Mesenchymal stem cell (in vitro differentiated cells and primary cell): ENCODE data around the gene SH3GL3.

ENCODE experiments used
- DNase-seq: peaks from one replicate; pipeline ENCODE4 v3.0.0-alpha.2; 2013
- H2AFZ ChIP-seq: one replicate; pipeline ENCODE4 v1.6.1; 2013; ENCODE audit warnings: low read depth, mild to moderate bottlenecking, control low read depth, inconsistent platforms, low read length, moderate library complexity
- H2AK5ac ChIP-seq: 2 replicates; pipeline ENCODE4 v1.6.1; 2013; ENCODE audit warnings: low read length, moderate library complexity, mild to moderate bottlenecking, inconsistent platforms; ENCODE audit not compliant: severe bottlenecking
- H2BK120ac ChIP-seq: one replicate; pipeline ENCODE4 v1.6.1; 2013; ENCODE audit warnings: low read depth, mild to moderate bottlenecking, inconsistent platforms, low read length, moderate library complexity
- H2BK12ac ChIP-seq, 2 experiments: one replicate each; pipeline ENCODE4 v1.6.1; 2013; ENCODE audit warnings: inconsistent platforms in 2 of 2, low read length in 2 of 2, mild to moderate bottlenecking in 2 of 2, moderate library complexity in 2 of 2, control low read depth in 1 of 2
- H2BK15ac ChIP-seq: one replicate; pipeline ENCODE4 v1.6.1; 2013; ENCODE audit warnings: mild to moderate bottlenecking, low read depth, inconsistent platforms; ENCODE audit not compliant: poor library complexity, severe bottlenecking
- H2BK5ac ChIP-seq: 2 replicates; pipeline ENCODE4 v1.6.1; 2013; ENCODE audit warnings: low read depth, mild to moderate bottlenecking, low read length, control low read depth, inconsistent platforms; ENCODE audit not compliant: poor library complexity, severe bottlenecking
- H3K14ac ChIP-seq, 2 experiments: one replicate each; pipeline ENCODE4 v1.6.1; 2013; ENCODE audit warnings: inconsistent platforms in 2 of 2, low read length in 2 of 2, control low read depth in 1 of 2, mild to moderate bottlenecking in 1 of 2, moderate library complexity in 1 of 2
- H3K18ac ChIP-seq, 2 experiments: one replicate each; pipeline ENCODE4 v1.6.1; 2013; ENCODE audit warnings: inconsistent platforms in 2 of 2, low read length in 2 of 2, control low read depth in 1 of 2, low read depth in 1 of 2, mild to moderate bottlenecking in 1 of 2
- H3K23ac ChIP-seq, 2 experiments: one replicate each; pipeline ENCODE4 v1.6.1; 2013; ENCODE audit warnings: inconsistent platforms in 2 of 2, low read length in 2 of 2, mild to moderate bottlenecking in 2 of 2, moderate library complexity in 2 of 2, control low read depth in 1 of 2
- H3K27ac ChIP-seq: 2 replicates; pipeline ENCODE4 v1.5.1; 2013; ENCODE audit warnings: mild to moderate bottlenecking, moderate library complexity, low read length, control low read depth, inconsistent platforms; ENCODE audit not compliant: poor library complexity, severe bottlenecking
- H3K27me3 ChIP-seq, 2 experiments: 2 replicates each; pipeline versions ENCODE4 v1.6.1 to v1.7.0; 2013; ENCODE audit warnings: low read length in 2 of 2, mild to moderate bottlenecking in 2 of 2, moderate library complexity in 2 of 2, control low read depth in 1 of 2, inconsistent platforms in 1 of 2; ENCODE audit not compliant: control insufficient read depth in 1 of 2, insufficient read depth in 1 of 2
- H3K36me3 ChIP-seq, 2 experiments: 2 replicates each; pipeline versions ENCODE4 v1.6.1 to v1.7.0; 2013; ENCODE audit warnings: low read length in 2 of 2, control low read depth in 1 of 2, inconsistent platforms in 1 of 2, low read depth in 1 of 2, mild to moderate bottlenecking in 1 of 2; ENCODE audit not compliant: insufficient read depth in 2 of 2, control insufficient read depth in 1 of 2
- H3K4ac ChIP-seq, 2 experiments: one replicate each; pipeline ENCODE4 v1.6.1; 2013; ENCODE audit warnings: inconsistent platforms in 2 of 2, low read length in 2 of 2, mild to moderate bottlenecking in 2 of 2, moderate library complexity in 2 of 2, control low read depth in 1 of 2, low read depth in 1 of 2
- H3K4me1 ChIP-seq: 2 replicates; pipeline ENCODE4 v1.6.1; 2013; ENCODE audit warnings: low read depth, low read length, control low read depth; ENCODE audit not compliant: control insufficient read depth, insufficient read depth
- H3K4me2 ChIP-seq: 2 replicates; pipeline ENCODE4 v1.6.1; 2013; ENCODE audit warnings: low read length, mild to moderate bottlenecking, inconsistent platforms; ENCODE audit not compliant: poor library complexity, severe bottlenecking
- H3K4me3 ChIP-seq, 2 experiments: 2 replicates each; pipeline versions ENCODE4 v1.5.1 to v1.7.0; 2013; ENCODE audit warnings: low read length in 2 of 2, mild to moderate bottlenecking in 2 of 2, control low read depth in 1 of 2, low read depth in 1 of 2; ENCODE audit not compliant: insufficient read depth in 1 of 2
- H3K79me1 ChIP-seq: replicated peaks from 2 replicates; pipeline ENCODE4 v1.6.1; 2013; ENCODE audit warnings: mild to moderate bottlenecking, control low read depth, low read length, inconsistent platforms; ENCODE audit not compliant: poor library complexity, severe bottlenecking
- H3K9ac ChIP-seq: 2 replicates; pipeline ENCODE4 v1.7.0; 2013; ENCODE audit warnings: mild to moderate bottlenecking, low read length, moderate library complexity
- H3K9me3 ChIP-seq: 2 replicates; pipeline ENCODE4 v1.7.0; 2013; ENCODE audit warnings: mild to moderate bottlenecking, low read length; ENCODE audit not compliant: control insufficient read depth
- H4K8ac ChIP-seq: one replicate; pipeline ENCODE4 v1.6.1; 2013; ENCODE audit warnings: inconsistent platforms, mild to moderate bottlenecking, low read length, moderate library complexity
- H4K91ac ChIP-seq: one replicate; pipeline ENCODE4 v1.6.1; 2013; ENCODE audit warnings: mild to moderate bottlenecking, low read length, inconsistent platforms
- WGBS: methylation state at CpG from one replicate; pipeline ENCODE4 v1.1.7; 2013; ENCODE audit warnings: mixed read lengths; 5-methylcytosine and 5-hydroxymethylcytosine counted together

SH3GL3 gene

GRCh38 chr15:83658430-83659416 is 211.6 kb downstream of the SH3GL3 start:
- Histone ChIP-seq H3K4me2 (no peak overlapping the region), H3K4me3 (no peak overlapping the region)
- 66% methylated on average over 10 of the region's 10 CpGs for WGBS

GRCh38 chr15:83659417-83659812 is 212.3 kb downstream of the SH3GL3 start:
- no peak overlapping the region for H2BK120ac ChIP-seq
- H3K4me2 ChIP-seq = no peak overlapping the region
- WGBS = 69% methylated on average over 1 of the region's 1 CpG
- H4K8ac ChIP-seq = no peak overlapping the region
- H3K18ac ChIP-seq = no peak overlapping the region
- no peak overlapping the region for H2AK5ac ChIP-seq
- H3K27ac ChIP-seq = no peak overlapping the region
- H3K4me1 ChIP-seq = peaks cover 4% of the 10 kb centered on the region
- H3K4me3 ChIP-seq = no peak overlapping the region
- no peak overlapping the region for H3K4ac ChIP-seq
- H3K9ac ChIP-seq = no peak overlapping the region
- no peak overlapping the region for H3K14ac ChIP-seq
- H2BK15ac ChIP-seq = no peak overlapping the region
- no peaks in the 10 kb centered on the region for H3K36me3 ChIP-seq
- H2AFZ ChIP-seq = no peak overlapping the region
- H3K27me3 ChIP-seq = peaks cover 31 to 35% of the 10 kb centered on the region in 2 experiments
- H4K91ac ChIP-seq = no peak overlapping the region
- no peak overlapping the region for H3K23ac ChIP-seq
- no peak overlapping the region for H2BK12ac ChIP-seq
- DNase-seq = no peak
- H3K79me1 ChIP-seq = no peaks in the 10 kb centered on the region
- H3K9me3 ChIP-seq = no peaks in the 10 kb centered on the region
- no peak overlapping the region for H2BK5ac ChIP-seq

More at GRCh38 chr15:83658430-83659416, 211.6 kb downstream of the SH3GL3 start:
- Histone ChIP-seq H3K4me1 (peaks cover 10% of the 10 kb centered on the region), H2BK15ac (no peak overlapping the region), H2BK5ac (no peak overlapping the region), H2BK12ac (no peak overlapping the region), H3K4ac (no peak overlapping the region), H2AFZ (no peak overlapping the region), H3K9ac (no peak overlapping the region), H3K79me1 (no peaks in the 10 kb centered on the region), H3K23ac (no peak overlapping the region), H4K91ac (no peak overlapping the region), H3K36me3 (no peaks in the 10 kb centered on the region), H4K8ac (no peak overlapping the region), H2BK120ac (no peak overlapping the region), H3K27me3 (peaks cover 35 to 37% of the 10 kb centered on the region in 2 experiments), H3K18ac (no peak overlapping the region), H3K9me3 (no peaks in the 10 kb centered on the region), H2AK5ac (no peak overlapping the region), H3K14ac (no peak overlapping the region), H3K27ac (no peak overlapping the region)
- DNase-seq = no peak

- H3K27ac ChIP-seq = no peak overlapping the region
- no peak overlapping the region for H3K18ac ChIP-seq
- no peak overlapping the region for H3K9ac ChIP-seq
- DNase-seq = no peak
- H2BK120ac ChIP-seq = no peak overlapping the region
- no peaks in the 10 kb centered on the region for H3K36me3 ChIP-seq
- H3K9me3 ChIP-seq = no peaks in the 10 kb centered on the region
- H2AFZ ChIP-seq = no peak overlapping the region
- H3K4ac ChIP-seq = no peak overlapping the region
- no peak overlapping the region for H2BK12ac ChIP-seq
- no CpG with 5 or more reads among the region's 3 CpGs for WGBS
- H2BK15ac ChIP-seq = no peak overlapping the region
- peaks cover 0 to 4% of the 10 kb centered on the region in 2 experiments for H3K27me3 ChIP-seq
- H3K4me1 ChIP-seq = no peaks in the 10 kb centered on the region
- no peak overlapping the region for H4K91ac ChIP-seq
- no peaks in the 10 kb centered on the region for H3K79me1 ChIP-seq
- H3K23ac ChIP-seq = no peak overlapping the region
- no peak overlapping the region for H3K14ac ChIP-seq
- H2BK5ac ChIP-seq = no peak overlapping the region
- no peak overlapping the region for H4K8ac ChIP-seq
- no peak overlapping the region for H3K4me2 ChIP-seq
- no peak overlapping the region for H3K4me3 ChIP-seq
- no peak overlapping the region for H2AK5ac ChIP-seq
Measured at GRCh38 chr15:83665480-83665879, 218.3 kb downstream of the SH3GL3 start.
